AG04450 (cell line): ENCODE data around the gene CPT1B. TPM values are rescaled to one million over a fixed set of nuclear protein-coding genes. Genes with fewer than 3 reads are reported as not detected.
"Not testable (repeated sequence)": the region's sequence is repeated elsewhere in the genome, so short reads cannot be mapped to it uniquely, and the experiment has no call there.

ENCODE experiments used
- CTCF ChIA-PET: fragments of 300-600, 350-600 bp; formaldehyde crosslinking; extraction: SDS; loops from one replicate; lab custom pipeline; 2022; ENCODE audit warnings: antibody characterized with exemption, inconsistent platforms; lab: Charles Lee
- POLR2A ChIA-PET: fragments of 350-600 bp; formaldehyde crosslinking; extraction: SDS; loops from one replicate; lab custom pipeline; 2021; ENCODE audit warnings: antibody characterized with exemption, inconsistent platforms; lab: Yijun Ruan, JAX
- DNase-seq: peaks from one replicate; pipeline ENCODE4 v3.0.0-alpha.2; 2011; ENCODE audit warnings: low read depth, low spot score
- H3K27ac ChIP-seq: one replicate; pipeline ENCODE4 v1.5.1; 2012; ENCODE audit warnings: low read depth, low read length, control low read depth
- H3K27me3 ChIP-seq: one replicate; pipeline ENCODE4 v1.6.0; 2012; ENCODE audit warnings: low read length; ENCODE audit not compliant: control insufficient read depth, insufficient read depth
- H3K4me3 ChIP-seq: 2 replicates; pipeline ENCODE4 v1.5.1; 2011; ENCODE audit warnings: mild to moderate bottlenecking, low read depth, low read length, control low read depth
- H3K9me3 ChIP-seq: 2 replicates; pipeline ENCODE4 v1.5.1; 2012; ENCODE audit warnings: low read length; ENCODE audit not compliant: control insufficient read depth, insufficient read depth
- CTCF ChIP-seq: IDR thresholded peaks from 2 replicates; pipeline ENCODE4 v1.5.1; 2011; ENCODE audit warnings: low read depth, low read length, control low read depth, inconsistent platforms
- polyA plus RNA-seq: library from polyadenylated mRNA; depleted of rRNA; stranded (reverse); fragments of >200 nt; gene quantifications from 2 replicates; pipeline ENCODE4 v1.2.3, GENCODE V29; 2011

Gene CPT1B
- polyA plus RNA-seq, 1 experiment = 0.99 TPM

DNA sequence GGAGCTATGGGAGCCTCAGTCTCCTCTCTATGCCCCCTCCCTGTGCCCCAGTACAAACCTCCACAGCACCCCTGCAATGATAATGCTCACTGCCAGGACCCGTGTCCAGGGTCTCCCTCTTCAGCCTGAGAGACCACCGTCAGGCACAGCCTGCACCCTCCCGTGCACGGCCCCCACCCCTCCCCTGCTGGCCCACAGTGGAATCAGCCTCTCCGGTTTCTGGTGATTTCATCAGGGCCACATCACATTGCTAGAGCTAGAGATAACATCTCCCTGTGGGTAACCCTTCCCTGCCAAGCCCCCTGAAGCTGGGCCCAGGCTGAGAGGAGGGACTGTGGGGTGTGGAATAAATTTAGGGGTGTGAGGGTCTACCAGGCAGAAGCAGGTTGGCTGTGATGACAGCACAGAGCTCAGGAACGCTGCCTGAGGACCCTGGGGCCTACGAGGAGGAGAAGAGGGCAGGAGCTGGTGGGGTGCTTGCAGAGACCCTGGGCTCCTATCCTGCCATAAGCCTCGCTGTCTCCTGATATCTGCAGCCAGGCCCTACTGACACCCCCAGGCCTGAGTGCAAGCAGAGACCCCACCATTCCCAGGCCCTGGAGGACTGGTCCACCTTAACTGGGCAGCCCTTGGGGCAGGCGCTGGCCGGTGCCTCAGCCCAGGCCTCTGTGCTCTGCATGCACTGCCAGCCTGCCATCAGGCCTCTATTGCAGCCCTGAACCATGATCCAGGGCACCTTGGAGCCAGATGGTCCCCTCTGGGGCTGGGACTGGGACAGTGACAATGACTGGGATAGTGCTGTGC lies 32.5 kb downstream of the CPT1B start, which contains the start of gene KLHDC7B:
Gene KLHDC7B, plus strand, starts transcription at position 378 of the 804 bp plus-strand sequence. Its CDS starts 345 bp downstream, at position 723.
- H3K27ac ChIP-seq = no peak within 1 kb of the TSS
- H3K9me3 ChIP-seq = no peaks in the 10 kb centered on the region; the same call in 1 of the 2 replicates
- ChIA-PET POLR2A (interaction anchor here (0.9 kb wide), 1 partner anchor 20 kb away, joined by 4 read pairs; the partner anchor contains the start of gene SCO2), CTCF (interaction anchor here (1.0 to 1.8 kb wide), 2 partner anchors 17 to 20 kb away, joined by 3 to 8 read pairs; partner anchors contain the start of genes SCO2 and SYCE3)
- no peak for DNase-seq
- H3K4me3 ChIP-seq = no peak within 1 kb of the TSS
- peak; percentile 34 for TF ChIP-seq CTCF
- peaks cover 44% of the 10 kb centered on the region for H3K27me3 ChIP-seq

- ChIA-PET POLR2A (no interaction called here), CTCF (interaction anchor here (1.8 kb wide), 1 partner anchor 18 kb away, joined by 8 read pairs; the partner anchor contains the start of gene SYCE3)
- TF ChIP-seq CTCF = no peak
- no peak for DNase-seq
- no peak overlapping the region for H3K27ac ChIP-seq
- H3K27me3 ChIP-seq = peaks cover 37% of the 10 kb centered on the region
- H3K4me3 ChIP-seq = no peak overlapping the region
- no peaks in the 10 kb centered on the region; the same call in 1 of the 2 replicates for H3K9me3 ChIP-seq
Measured at GRCh38 chr22:50544746-50545253, 33.4 kb downstream of the CPT1B start.

DNA sequence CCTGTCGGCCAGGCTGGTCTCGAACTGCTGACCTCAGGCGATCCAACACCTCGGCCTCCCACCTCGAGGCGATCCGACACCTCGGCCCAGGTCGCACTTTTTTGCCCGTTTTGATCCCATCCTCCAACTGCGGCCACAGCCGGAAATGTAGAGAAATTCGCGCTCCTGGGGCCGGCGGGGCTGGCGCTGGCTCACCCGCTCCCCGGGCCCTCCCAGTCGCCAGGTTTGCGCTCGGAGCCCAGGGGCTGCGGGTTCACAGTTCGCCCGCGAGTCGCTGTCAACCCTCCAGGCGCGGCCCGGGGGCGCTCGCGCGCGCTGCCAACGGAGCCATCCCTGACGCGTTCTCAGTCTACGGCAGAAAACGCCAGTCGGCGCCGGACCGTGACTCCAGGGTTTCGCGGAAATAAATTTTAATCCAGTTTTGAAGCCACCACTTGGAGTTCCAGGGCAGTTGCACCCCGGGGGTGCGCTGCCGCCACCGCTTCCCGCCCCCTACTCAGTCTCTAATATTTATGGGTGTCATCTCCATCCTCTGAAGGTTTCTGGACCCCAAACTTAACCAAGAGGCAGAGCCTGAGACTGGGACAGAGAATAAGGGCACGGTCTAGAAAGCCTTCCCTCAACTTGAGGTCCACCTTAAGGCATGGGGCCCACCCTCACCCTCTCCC lies 34.0 kb downstream of the CPT1B start:
- POLR2A ChIA-PET = no interaction called here
- peak overlapping the region; percentile 31; the same call in 1 of the 2 replicates for H3K4me3 ChIP-seq
- TF ChIP-seq CTCF = peak; percentile 61
- no peak overlapping the region for H3K27ac ChIP-seq
- DNase-seq = no peak
- no peaks in the 10 kb centered on the region; the same call in 1 of the 2 replicates for H3K9me3 ChIP-seq
- peaks cover 31% of the 10 kb centered on the region for H3K27me3 ChIP-seq
- CTCF ChIA-PET = interaction anchor here (1.8 kb wide), 1 partner anchor 19 kb away, joined by 8 read pairs; the partner anchor contains the start of gene SYCE3

DNA sequence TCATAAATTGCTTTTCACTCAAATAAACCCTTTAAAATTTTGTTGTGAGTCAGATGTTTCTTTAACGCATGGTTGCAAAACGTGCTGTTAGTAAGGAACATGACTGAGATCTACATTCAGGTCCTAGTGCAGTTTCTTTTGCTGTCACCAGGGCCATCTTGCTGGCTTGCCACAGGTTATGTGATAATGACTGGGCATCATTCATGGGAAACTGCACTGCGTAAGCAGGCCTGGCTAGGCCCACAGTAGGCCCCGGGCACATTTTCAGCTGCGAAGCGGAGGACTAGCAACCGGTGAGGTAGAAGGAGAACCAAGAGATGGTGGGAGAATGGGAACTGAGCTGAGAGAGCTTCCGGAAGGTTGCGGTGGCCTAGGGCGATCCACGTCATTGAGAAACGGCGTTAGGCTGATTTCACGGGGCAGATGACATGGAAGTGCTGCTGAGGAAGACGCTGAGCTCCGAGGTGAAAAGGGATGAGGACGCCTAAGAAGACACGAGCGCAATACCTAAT lies 35.8 kb downstream of the CPT1B start:
- TF ChIP-seq CTCF = no peak
- Histone ChIP-seq H3K4me3 (no peak overlapping the region), H3K9me3 (no peaks in the 10 kb centered on the region; the same call in 1 of the 2 replicates), H3K27me3 (peaks cover 15% of the 10 kb centered on the region), H3K27ac (no peak overlapping the region)
- ChIA-PET CTCF (interaction anchor here (0.9 kb wide), 1 partner anchor 20 kb away, joined by 3 read pairs; the partner anchor contains the start of gene SYCE3), POLR2A (interaction anchor here (0.6 to 0.7 kb wide), 2 partner anchors 11 to 17 kb away, joined by 3 read pairs; partner anchors contain the start of gene SCO2)
- no peak for DNase-seq

DNA sequence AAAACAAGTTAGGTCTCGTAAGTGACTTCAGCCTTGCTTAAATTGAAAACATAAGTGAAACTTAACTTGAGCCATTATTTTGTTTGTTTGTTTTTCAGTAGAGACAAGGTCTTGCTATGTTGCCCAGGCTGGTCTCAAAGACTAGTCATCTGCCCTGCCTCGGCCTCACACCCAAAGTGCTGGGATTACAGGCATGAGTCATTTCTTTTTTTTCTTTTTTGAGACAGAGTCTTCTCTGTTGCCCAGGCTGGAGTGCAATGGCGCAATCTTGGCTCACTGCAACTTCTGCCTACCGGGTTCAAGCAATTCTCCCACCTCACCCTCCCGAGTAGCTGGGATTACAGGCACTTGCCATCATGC lies 36.6 kb downstream of the CPT1B start:
- H3K9me3 ChIP-seq, H3K4me3 ChIP-seq, H3K27ac ChIP-seq: not testable (repeated sequence)
- ChIA-PET POLR2A (interaction anchor here (0.6 to 0.7 kb wide), 2 partner anchors 10 to 16 kb away, joined by 3 read pairs; partner anchors contain the start of gene SCO2), CTCF (interaction anchor here (1.4 kb wide), 1 partner anchor 79 kb away, joined by 6 read pairs; no protein-coding TSS in a partner anchor)
- DNase-seq = peak; percentile 50
- peaks cover 10% of the 10 kb centered on the region for H3K27me3 ChIP-seq
